SU-DHL-6 (cell line): ENCODE measurements around the gene PLSCR3.

ENCODE experiments used
- H2AFZ ChIP-seq: fragments of 200-600 bp; sonication (generic); 2 replicates; pipeline ENCODE4 v1.6.1; 2014; ENCODE audit warnings: low read depth, mild to moderate bottlenecking, moderate library complexity, mixed read lengths, antibody characterized with exemption, low read length; ENCODE audit not compliant: severe bottlenecking
- H3F3A ChIP-seq: fragments of 200-600 bp; shearing (Covaris generic); 2 replicates; pipeline ENCODE4 v1.6.0; 2016; ENCODE audit warnings: antibody characterized with exemption, mild to moderate bottlenecking; ENCODE audit not compliant: insufficient read depth
- H3K27ac ChIP-seq: fragments of 200-600 bp; sonication (generic); 2 replicates; pipeline ENCODE4 v1.5.1; 2016; ENCODE audit warnings: low read depth, mild to moderate bottlenecking, low read length, moderate library complexity, mixed read lengths
- H3K27me3 ChIP-seq: fragments of 200-600 bp; sonication (generic), shearing (Covaris generic); 2 replicates; pipeline ENCODE4 v1.6.0; 2014; ENCODE audit warnings: mild to moderate bottlenecking, low read length
- H3K36me3 ChIP-seq: fragments of 200-600 bp; sonication (generic); 2 replicates; pipeline ENCODE4 v1.6.1; 2014; ENCODE audit warnings: mild to moderate bottlenecking, low read length, mixed read lengths
- H3K4me2 ChIP-seq: fragments of 300-600, 200-600 bp; shearing (Covaris generic), sonication (generic); 2 replicates; pipeline ENCODE4 v1.6.0; 2014; ENCODE audit warnings: low read length, low read depth, mild to moderate bottlenecking; ENCODE audit not compliant: poor library complexity, severe bottlenecking
- H3K4me3 ChIP-seq: fragments of 200-600 bp; sonication (generic); 2 replicates; pipeline ENCODE4 v1.5.1; 2014; ENCODE audit warnings: antibody characterized with exemption, low read length, mild to moderate bottlenecking, mixed read lengths; ENCODE audit not compliant: insufficient read depth, poor library complexity, severe bottlenecking
- H3K79me2 ChIP-seq: fragments of 200-600 bp; sonication (generic); 2 replicates; pipeline ENCODE4 v1.6.1; 2014; ENCODE audit warnings: mild to moderate bottlenecking, low read length, moderate library complexity; ENCODE audit not compliant: insufficient read depth
- H3K9ac ChIP-seq: fragments of 200-600 bp; sonication (generic); 2 replicates; pipeline ENCODE4 v1.7.0; 2014; ENCODE audit warnings: mild to moderate bottlenecking, low read length
- H3K9me2 ChIP-seq: fragments of 200-600 bp; sonication (generic); replicated peaks from 2 replicates; pipeline ENCODE4 v1.6.1; 2014; ENCODE audit warnings: low read length; ENCODE audit not compliant: insufficient read depth
- H3K9me3 ChIP-seq: fragments of 200-600 bp; sonication (generic); 2 replicates; pipeline ENCODE4 v1.6.1; 2014; ENCODE audit warnings: low read length, mixed read lengths; ENCODE audit not compliant: insufficient read depth
- H4K20me1 ChIP-seq: fragments of 200-600 bp; sonication (generic); 2 replicates; pipeline ENCODE4 v1.6.1; 2014; ENCODE audit warnings: low read depth, mild to moderate bottlenecking, antibody characterized with exemption, low read length, moderate library complexity, mixed read lengths
- CTCF ChIP-seq: fragments of 200-600 bp; sonication (generic); IDR thresholded peaks from one replicate; pipeline ENCODE4 v1.5.1; 2017; ENCODE audit warnings: antibody characterized with exemption, mild to moderate bottlenecking, low read length, moderate library complexity; ENCODE audit not compliant: insufficient read depth, poor library complexity, severe bottlenecking
- EZH2phosphoT487 ChIP-seq: fragments of 200-600 bp; sonication (generic), shearing (Covaris generic); conservative IDR thresholded peaks from 2 replicates; pipeline ENCODE4 v1.6.1; 2018; ENCODE audit warnings: mild to moderate bottlenecking, antibody characterized with exemption, low read length, moderate library complexity, mixed read lengths

Gene PLSCR3

GRCh38 chr17:7355573-7355972, 38.8 kb downstream of the PLSCR3 start:
- no peaks in the 10 kb centered on the region for H3K27me3 ChIP-seq
- no peak overlapping the region for H3K4me2 ChIP-seq
- H2AFZ ChIP-seq = no peak overlapping the region

GRCh38 chr17:7355053-7355452, 39.3 kb downstream of the PLSCR3 start, which contains the start of gene TMEM95:
TSS of gene TMEM95 (plus strand) at chr17:7355156. CDS start at chr17:7355205, 49 bp downstream.
- H3K4me3 ChIP-seq = no peak within 1 kb of the TSS
- H3K36me3 ChIP-seq = no peaks in the 10 kb centered on the region
- no peak within 1 kb of the TSS for H3K27ac ChIP-seq
- H3K27me3 ChIP-seq = no peaks in the 10 kb centered on the region
- peaks cover 7% of the 10 kb centered on the region; the same call in 1 of the 2 replicates for H3F3A ChIP-seq
- H3K9me2 ChIP-seq = no peaks in the 10 kb centered on the region
- no peak within 1 kb of the TSS for H3K4me2 ChIP-seq
- no peaks in the 10 kb centered on the region for H3K79me2 ChIP-seq
- TF ChIP-seq CTCF = no peak
- TF ChIP-seq EZH2phosphoT487 = no peak
- H4K20me1 ChIP-seq = no peaks in the 10 kb centered on the region
- no peak within 1 kb of the TSS for H3K9ac ChIP-seq
- no peaks in the 10 kb centered on the region for H3K9me3 ChIP-seq
- no peak within 1 kb of the TSS for H2AFZ ChIP-seq

More at GRCh38 chr17:7355573-7355972, 38.8 kb downstream of the PLSCR3 start:
- Histone ChIP-seq H4K20me1 (no peaks in the 10 kb centered on the region), H3K9me2 (no peaks in the 10 kb centered on the region), H3K79me2 (no peaks in the 10 kb centered on the region), H3K9me3 (no peaks in the 10 kb centered on the region), H3K36me3 (no peaks in the 10 kb centered on the region), H3K4me3 (no peak overlapping the region), H3F3A (peaks cover 7% of the 10 kb centered on the region; the same call in 1 of the 2 replicates), H3K9ac (no peak overlapping the region), H3K27ac (no peak overlapping the region)
- TF ChIP-seq EZH2phosphoT487 = no peak

- Histone ChIP-seq H3K27me3 (no peaks in the 10 kb centered on the region), H3K27ac (no peak overlapping the region), H3K4me3 (no peak overlapping the region), H3K36me3 (no peaks in the 10 kb centered on the region), H3K9me2 (no peaks in the 10 kb centered on the region), H3K9ac (no peak overlapping the region), H3K9me3 (no peaks in the 10 kb centered on the region), H3K79me2 (no peaks in the 10 kb centered on the region), H3K4me2 (no peak overlapping the region), H4K20me1 (no peaks in the 10 kb centered on the region), H3F3A (peaks cover 13% of the 10 kb centered on the region), H2AFZ (no peak overlapping the region)
- no peak for TF ChIP-seq CTCF
- no peak for TF ChIP-seq EZH2phosphoT487
Observed at GRCh38 chr17:7354262-7354843, 40.0 kb downstream of the PLSCR3 start.

GRCh38 chr17:7352910-7353635, 41.3 kb downstream of the PLSCR3 start:
- Histone ChIP-seq H4K20me1 (no peaks in the 10 kb centered on the region), H3K36me3 (no peaks in the 10 kb centered on the region), H3K79me2 (no peaks in the 10 kb centered on the region), H3K4me3 (no peak overlapping the region), H3K9me2 (no peaks in the 10 kb centered on the region), H3K9me3 (no peaks in the 10 kb centered on the region), H2AFZ (no peak overlapping the region), H3K4me2 (peak overlapping the region; percentile 71), H3K27ac (no peak overlapping the region), H3K9ac (no peak overlapping the region), H3F3A (peaks cover 13% of the 10 kb centered on the region), H3K27me3 (no peaks in the 10 kb centered on the region)
- no peak for TF ChIP-seq EZH2phosphoT487
- no peak for TF ChIP-seq CTCF
